Lower leg skin (tissue), 4 donors: ENCODE measurements around the gene ETV5. TPM values are rescaled to one million over a fixed set of nuclear protein-coding genes. Genes with fewer than 3 reads are reported as not detected.

Experiments used
- DNase-seq, 2 donors: peaks; one replicate each; pipeline ENCODE4 v3.0.0-alpha.2; 2019; ENCODE audit warnings: low spot score in 2 of 2
- H3K4me3 ChIP-seq: fragments of 200-600 bp; sonication (generic); 2 replicates; pipeline ENCODE4 v1.5.1; 2017; ENCODE audit warnings: mild to moderate bottlenecking, low read depth; ENCODE audit not compliant: poor library complexity, severe bottlenecking
- CTCF ChIP-seq, 3 donors: fragments of 450-650 bp; IDR thresholded peaks; one replicate each; pipeline ENCODE4 v1.5.1; 2016; ENCODE audit warnings: antibody characterized with exemption in 3 of 3, mild to moderate bottlenecking in 3 of 3, moderate library complexity in 2 of 3
- POLR2A ChIP-seq, 2 donors: fragments of 450-650 bp; IDR thresholded peaks; one replicate each; pipeline ENCODE4 v1.6.1; 2016 to 2017; ENCODE audit warnings: antibody characterized with exemption in 2 of 2, mild to moderate bottlenecking in 1 of 2, moderate library complexity in 1 of 2
- WGBS, 2 donors: methylation state at CpG; one replicate each; pipeline ENCODE4 v1.1.5; 2018; 5-methylcytosine and 5-hydroxymethylcytosine counted together
- intact Hi-C: fragments of 100-400 bp; cut with DNase I; formaldehyde crosslinking; loops from one replicate; pipeline ENCODE4 v1.15.0; 2023; ENCODE audit warnings: low total_unique reads
- total RNA-seq, 4 donors: library from RNA; depleted of rRNA; stranded (reverse); fragments of >200 nt; gene quantifications; one replicate each; pipeline ENCODE4 v1.1.0, GENCODE V29; 2016

ETV5 gene
- total RNA-seq, 4 donors from 2014 or later: 8.1 to 15.3 (median 9.7) TPM

- no peak for TF ChIP-seq CTCF (IDR thresholded peaks at IDR 0.05)
- TF ChIP-seq POLR2A (IDR thresholded peaks at IDR 0.05): no peak
- no peak overlapping the region for H3K4me3 ChIP-seq
- WGBS, 2 donors: 85 to 94% methylated on average over 4 of the region's 4 CpGs
- DNase-seq: no peak
- intact Hi-C loops: no loop called here
These were observed 24.6 kb downstream of the ETV5 start for GRCh38 chr3:186084264-186084663.

- TF ChIP-seq CTCF (IDR thresholded peaks at IDR 0.05) (no peak), POLR2A (IDR thresholded peaks at IDR 0.05) (no peak)
- no peak overlapping the region for H3K4me3 ChIP-seq
- intact Hi-C loops: no loop called here
- DNase-seq: no peak
- 91 to 97% methylated on average over 2 of the region's 2 CpGs for WGBS, 2 donors
These were observed 25.1 kb downstream of the ETV5 start for GRCh38 chr3:186083746-186084145.

GRCh38 chr3:186082150-186082549 is 26.7 kb downstream of the ETV5 start:
- TF ChIP-seq POLR2A (IDR thresholded peaks at IDR 0.05) (no peak), CTCF (IDR thresholded peaks at IDR 0.05) (no peak)
- 92 to 94% methylated on average over 8 of the region's 8 CpGs for WGBS, 2 donors
- no peak overlapping the region for H3K4me3 ChIP-seq
- intact Hi-C loops: no loop called here
- DNase-seq: no peak

- 86 to 95% methylated on average over 2 of the region's 2 CpGs for WGBS, 2 donors
- no peak for TF ChIP-seq POLR2A (IDR thresholded peaks at IDR 0.05)
- no peak for TF ChIP-seq CTCF (IDR thresholded peaks at IDR 0.05)
- intact Hi-C loops: no loop called here
- no peak for DNase-seq
- H3K4me3 ChIP-seq: no peak overlapping the region
These were observed 27.2 kb downstream of the ETV5 start for GRCh38 chr3:186081678-186082077.

GRCh38 chr3:186080849-186081438 is 27.9 kb downstream of the ETV5 start:
- H3K4me3 ChIP-seq: no peak overlapping the region
- DNase-seq: no peak
- 65 to 79% methylated on average over 5 of the region's 5 CpGs for WGBS, 2 donors
- intact Hi-C loops: no loop called here
- TF ChIP-seq CTCF (IDR thresholded peaks at IDR 0.05): no peak
- TF ChIP-seq POLR2A (IDR thresholded peaks at IDR 0.05): no peak

GRCh38 chr3:186079925-186080324 is 29.0 kb downstream of the ETV5 start:
- TF ChIP-seq POLR2A (IDR thresholded peaks at IDR 0.05) (no peak), CTCF (IDR thresholded peaks at IDR 0.05) (no peak)
- intact Hi-C loops: no loop called here
- no peak for DNase-seq

More at GRCh38 chr3:186079925-186080324, 29.0 kb downstream of the ETV5 start:
- H3K4me3 ChIP-seq: no peak overlapping the region
- WGBS, 2 donors: 69 to 75% methylated on average over 7 of the region's 7 CpGs
